HG03175 (cell line): Measurements from ENCODE around the gene PTGDS.

ENCODE experiments used
- ATAC-seq: cut with Tn5 transposase; IDR thresholded peaks from one replicate; pipeline ENCODE4 v1.9.1; 2021; ENCODE audit warnings: mild to moderate bottlenecking, moderate library complexity; ENCODE audit not compliant: unreplicated experiment

Gene PTGDS

DNA sequence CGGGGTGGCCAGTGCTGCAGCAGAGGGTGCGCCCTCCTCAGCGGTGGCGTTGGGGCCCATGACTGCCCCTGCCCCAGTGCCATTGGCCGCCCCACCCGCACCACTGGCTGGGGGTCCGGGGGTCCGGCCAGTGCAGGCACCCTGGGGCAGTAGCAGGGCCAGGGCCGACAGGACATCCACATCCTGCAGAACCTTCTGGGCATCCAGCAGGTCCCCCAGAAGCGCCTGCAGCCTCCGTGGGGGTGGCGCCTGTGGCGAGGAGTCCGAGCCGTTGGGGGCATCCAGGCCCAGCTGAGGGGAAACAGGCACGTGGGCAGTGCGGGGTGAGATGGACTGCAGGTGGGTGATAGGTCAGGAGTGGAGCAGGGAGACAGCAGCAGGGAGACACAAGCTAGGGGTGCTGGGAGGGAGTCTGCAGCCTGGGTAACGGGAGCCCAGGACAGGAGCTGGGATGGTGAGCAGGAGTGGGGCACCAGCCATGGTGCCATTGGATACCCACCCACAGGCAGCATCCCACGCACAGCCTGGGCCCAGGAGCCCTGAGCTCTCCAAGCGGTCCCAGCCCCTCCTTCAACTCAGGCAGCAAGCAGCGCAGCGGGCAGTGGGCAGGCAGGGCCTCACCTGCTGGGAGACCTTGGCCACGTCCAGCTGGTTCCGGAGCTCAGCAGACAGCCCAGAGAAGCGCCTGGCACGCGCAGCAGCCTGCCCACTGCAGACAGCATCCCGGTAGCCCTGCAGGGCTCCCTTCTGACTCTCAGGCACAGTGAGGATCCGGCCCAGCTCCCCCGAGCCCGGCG is 43.7 kb downstream of the PTGDS start:
- ATAC-seq: no peak

DNA sequence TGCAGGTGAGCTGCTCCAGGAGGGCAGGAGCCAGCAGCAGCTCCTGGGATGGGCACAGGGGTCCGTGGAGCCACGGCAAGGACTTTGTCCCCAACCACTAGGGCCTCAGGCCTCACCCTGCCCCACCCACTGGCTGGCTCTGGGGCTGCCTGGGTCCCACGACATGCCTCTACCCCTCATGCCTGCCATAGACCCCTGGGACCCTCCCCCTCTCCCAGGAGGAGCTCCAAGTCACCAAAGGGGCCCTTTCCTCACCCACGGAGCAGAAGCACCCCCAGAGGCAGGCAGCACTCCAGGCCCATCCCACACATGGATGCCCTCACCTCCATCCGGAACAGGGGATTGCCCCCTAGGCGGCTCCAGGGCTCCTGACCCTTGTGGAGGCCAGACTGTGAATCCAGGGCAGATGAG is 44.3 kb downstream of the PTGDS start:
- no peak for ATAC-seq

DNA sequence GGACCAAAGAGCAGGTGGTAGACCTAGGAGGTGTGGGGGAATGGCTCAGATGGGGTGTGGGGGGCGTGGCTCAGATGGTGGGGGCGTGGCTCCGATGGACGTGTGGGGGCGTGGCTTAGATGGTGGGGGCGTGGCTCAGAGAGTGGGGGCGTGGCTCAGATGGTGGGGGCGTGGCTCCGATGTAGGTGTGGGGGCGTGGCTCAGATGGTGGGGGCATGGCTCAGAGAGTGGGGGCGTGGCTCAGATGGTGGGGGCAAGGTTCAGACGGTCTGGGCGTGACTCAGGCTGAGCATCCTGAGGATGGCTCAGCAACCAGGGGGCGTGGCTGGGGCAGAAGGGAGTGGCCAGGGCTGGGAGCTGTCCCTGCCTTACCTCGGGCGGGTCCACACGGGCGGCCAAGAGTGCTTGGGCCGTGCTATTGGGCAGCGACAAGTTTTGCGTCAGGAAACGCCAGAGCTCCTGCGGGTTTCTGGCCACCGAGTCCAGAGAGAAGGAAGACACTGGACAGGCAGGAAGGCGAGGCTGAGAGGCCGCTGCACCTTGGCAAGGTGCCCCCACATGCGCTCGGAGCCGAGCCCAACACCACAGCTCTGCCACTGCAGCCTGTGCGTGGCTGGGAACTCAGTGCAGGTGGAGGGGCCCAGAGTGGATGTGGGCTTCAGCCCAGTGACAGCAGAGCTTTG is 44.8 kb downstream of the PTGDS start:
- ATAC-seq: no peak

DNA sequence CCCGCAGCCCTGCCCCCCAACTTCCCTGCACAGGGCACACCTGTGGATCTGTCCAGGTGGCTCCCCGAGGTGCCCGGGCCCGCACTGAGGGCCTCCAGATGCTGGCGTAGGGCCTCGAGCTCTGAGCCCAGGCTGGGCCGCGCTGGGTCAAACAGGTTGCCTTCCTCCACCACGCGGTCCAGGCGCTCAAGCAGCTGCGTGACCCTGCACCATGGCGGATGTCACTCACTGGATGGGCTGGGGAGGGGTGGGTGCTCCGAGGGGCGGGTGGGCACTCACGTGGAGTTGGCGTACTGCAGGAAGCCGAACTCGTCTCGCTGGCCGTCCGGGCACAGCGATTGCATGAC is 45.3 kb downstream of the PTGDS start:
- no peak for ATAC-seq

DNA sequence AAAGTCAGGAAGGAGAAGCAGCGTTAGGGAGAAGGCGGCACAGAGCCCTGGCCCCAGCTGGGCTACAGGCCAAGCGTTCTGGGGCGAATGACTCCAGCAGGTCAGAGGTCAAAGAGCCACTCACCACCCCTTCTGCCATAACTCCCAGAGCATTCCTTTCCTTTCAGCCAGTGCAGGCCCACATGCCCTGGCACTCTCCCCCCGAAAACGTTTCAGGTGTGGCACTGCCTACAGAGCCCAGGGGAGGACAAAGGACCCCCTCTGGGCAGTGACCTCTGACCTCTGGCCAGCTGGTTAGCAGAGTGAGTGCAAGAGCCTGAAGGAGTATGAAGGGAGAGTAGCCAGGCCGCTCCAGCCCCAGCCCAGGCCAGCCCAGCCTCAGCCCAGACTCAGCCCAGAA is 45.9 kb downstream of the PTGDS start:
- no peak for ATAC-seq

DNA sequence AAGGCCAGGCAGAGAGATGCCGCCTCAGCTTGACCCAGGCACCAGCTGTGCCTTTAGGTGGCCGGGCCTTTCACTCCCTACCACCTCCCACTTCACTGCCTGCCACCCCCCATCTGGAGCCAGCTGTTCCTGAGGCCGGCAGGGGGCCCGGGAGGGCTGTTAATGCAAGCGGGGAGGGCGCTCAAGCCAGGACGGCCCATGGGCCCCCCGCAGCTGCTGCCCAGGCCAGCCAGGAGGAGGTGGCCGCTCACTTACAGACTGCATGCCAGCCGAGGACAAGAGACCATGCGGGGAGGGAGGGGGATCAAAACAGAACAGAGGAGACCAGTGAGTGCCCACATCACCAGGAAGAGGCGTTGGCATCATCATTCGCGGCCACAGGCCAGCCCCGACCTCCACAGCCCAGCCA is 46.3 kb downstream of the PTGDS start:
- ATAC-seq: no peak

DNA sequence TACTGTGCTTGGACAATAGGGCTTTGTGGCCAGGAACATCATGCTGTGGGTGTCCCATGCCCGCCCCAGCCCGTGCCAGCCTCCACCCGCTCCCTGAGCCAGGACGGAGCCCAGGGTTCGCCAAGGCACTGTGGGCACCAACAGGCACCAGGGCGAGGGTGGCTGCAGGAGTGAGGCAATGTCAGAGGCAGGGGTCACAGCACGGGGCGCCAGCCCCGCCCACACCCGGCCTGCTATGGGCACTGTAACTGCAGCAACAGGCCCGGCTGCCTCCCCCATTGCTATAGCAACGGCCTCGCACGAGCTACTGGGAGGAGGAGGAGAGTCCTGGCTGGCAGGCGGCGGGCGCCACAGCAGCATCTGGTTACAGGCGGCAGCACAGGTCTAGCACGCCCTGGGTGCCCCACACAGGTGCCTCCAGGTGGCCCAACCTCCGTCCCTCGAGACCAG is 48.2 kb downstream of the PTGDS start:
- no peak for ATAC-seq

DNA sequence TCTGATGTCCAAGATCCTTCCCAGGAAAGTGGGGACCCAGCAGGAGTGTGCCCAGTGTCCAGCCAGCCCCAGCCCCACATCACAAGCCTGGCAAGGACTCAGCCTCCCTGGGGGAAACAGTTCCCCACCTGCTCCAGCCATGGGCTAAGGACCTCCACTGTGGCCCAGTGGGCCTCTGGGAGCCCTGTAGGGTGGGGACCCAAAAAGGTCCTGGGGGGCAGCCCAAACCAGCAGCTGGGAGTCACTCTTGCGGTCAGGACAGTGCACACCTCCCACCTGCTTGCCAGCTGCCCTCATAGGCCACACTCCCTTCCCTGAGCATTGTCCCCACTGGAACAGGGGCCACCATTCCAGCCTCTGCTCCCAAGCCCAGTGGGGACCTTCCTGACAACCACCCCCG is 49.1 kb downstream of the PTGDS start:
- no peak for ATAC-seq

DNA sequence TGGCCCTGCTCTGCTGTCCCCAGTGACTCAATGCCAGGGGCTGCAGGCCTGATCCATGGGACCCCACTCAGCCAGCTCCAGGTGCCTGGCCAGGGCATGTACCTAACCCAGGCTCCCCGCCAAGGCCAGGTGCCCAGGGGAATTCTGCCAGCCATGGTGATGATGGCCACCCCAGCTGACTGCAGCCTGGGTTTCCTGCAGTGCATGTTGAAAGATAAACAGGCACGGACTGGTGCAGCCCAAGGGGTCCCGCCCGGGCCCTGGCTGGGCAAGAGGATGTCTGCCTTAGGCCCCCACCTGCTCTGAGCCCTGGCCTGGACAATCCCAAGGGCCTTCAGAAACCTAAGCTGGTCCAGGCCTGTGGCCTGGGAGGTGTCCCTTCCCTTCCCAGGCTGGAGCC is 49.5 kb downstream of the PTGDS start:
- no peak for ATAC-seq

DNA sequence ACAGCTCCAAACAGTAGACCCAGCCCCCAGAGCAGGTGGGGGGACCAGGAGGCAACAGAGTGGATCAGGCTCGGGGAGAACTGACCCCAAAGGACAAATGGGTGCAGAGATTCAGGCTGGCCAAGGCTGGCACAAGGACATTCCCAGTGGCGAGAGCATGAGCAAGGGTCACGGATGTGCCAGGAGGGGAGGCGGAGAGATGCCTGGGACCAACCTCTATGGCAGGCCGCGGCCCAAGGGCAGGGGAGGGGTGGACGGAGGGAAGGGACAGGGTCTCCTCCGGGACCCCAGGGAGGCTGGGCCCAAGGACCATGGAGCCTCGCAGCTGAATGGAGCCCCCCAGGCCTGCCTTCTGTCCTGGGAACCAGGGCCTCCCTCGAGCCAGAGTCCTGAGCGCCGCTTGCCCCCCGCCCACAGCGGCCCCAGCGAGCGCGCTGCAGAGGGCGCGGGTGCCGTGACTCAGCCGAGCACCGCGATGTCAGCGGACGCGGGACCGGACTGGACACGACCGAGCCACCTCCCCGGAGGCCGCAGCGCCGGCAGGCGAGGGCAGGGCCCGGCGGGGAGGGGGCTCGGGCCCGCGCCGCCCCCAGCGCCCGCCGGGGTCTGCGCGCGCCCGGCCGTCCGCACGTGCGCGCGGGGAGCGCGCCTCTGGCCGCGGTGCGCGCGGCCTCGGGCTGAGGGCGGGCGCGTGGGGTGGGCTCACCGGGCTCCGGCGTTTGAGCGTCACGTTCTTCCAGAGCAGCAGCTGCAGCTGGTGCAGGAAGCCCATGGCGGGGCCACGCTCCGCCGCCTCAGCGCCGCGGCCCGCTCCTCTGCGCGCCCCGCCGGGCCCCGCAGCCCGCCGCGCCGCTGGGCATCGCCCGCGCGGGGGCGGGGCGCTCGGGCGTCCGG is 50.3 kb downstream of the PTGDS start, which contains the start of gene ABCA2:
Gene ABCA2 (minus strand): TSS at position 869 of the 894 bp plus-strand sequence. CDS start 97 bp downstream, at position 772.
- ATAC-seq: no peak

DNA sequence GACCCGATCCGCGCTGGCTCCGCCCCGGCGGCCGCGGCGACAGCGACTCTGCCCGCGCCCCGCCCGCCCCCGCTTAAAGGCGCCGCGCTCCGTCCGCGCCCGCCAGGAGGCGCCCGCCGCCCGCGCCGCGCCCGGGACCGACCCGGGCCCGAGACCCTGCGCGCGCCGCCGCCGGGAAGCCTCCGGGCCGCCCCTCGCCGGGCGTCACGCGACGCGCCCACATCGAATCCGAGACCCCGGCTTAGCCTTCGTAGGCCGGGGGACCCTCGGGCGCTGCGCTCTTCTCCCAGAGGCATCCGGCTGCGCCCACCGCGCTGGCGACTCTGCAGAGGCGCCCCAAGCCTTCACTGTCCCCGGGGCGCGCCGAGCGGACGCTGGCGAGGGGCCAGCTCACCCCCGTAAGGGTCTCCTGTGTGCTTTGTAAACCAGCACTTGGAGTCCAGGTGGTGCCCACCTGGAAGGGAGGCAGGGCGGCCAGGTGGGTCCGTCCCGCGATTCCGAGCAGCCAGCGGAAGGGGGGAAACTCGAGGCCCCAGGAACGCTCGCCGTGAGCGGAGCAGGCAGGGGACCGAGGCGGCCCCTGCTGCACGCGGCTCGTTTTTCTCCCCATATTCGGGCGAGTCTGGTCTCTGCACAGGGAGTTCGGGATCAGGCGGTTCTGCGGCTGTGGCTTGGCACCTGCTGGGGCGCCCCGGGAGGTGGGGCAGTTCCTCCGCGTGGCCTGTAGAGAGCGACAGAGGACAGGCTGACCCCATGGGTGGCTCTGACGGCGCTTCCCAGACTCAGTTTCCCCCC is 51.2 kb downstream of the PTGDS start:
- ATAC-seq: peak; percentile 40

DNA sequence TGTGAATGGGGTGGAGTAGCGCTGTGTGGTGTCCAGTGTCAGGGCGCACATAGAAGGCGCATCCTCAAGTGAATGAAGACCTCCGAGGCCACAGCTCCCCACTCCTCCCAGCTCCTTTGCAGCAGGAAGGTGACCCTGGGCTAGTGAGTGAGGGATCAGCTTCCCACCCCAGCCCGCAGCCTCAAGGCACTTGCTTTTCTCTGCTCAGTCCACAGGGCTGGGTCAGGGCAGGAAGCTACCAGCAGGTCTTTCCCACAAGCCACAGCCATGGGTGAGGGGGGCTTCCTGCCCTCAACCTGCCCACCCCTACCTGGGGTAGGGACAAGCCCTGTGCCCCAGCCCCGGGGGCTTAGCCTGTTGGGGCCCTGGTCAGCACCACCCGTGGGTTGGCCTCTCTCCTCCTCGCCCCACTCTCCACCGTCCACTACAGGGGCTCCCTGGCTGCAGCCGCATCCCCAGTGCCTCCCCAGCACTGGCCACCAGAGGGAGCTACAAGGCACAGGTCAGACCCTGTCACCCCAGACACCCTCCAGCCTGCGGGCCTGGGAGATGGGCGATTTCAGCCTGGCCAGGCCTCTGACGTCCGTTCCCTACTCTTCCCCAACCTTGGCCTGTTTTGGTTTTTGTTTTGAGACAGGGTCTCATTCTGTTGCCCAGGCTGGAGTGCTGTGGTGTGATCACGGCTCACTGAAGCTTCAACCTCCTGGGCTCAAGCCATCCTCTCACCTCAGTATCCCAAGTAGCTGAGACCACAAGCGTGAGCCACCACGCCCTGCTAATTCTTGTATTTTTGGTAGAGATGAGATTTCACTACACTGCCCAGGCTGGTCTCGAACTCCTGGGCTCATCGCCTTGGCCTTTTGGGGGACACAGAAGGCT is 52.0 kb downstream of the PTGDS start:
- ATAC-seq: peak; percentile 27

DNA sequence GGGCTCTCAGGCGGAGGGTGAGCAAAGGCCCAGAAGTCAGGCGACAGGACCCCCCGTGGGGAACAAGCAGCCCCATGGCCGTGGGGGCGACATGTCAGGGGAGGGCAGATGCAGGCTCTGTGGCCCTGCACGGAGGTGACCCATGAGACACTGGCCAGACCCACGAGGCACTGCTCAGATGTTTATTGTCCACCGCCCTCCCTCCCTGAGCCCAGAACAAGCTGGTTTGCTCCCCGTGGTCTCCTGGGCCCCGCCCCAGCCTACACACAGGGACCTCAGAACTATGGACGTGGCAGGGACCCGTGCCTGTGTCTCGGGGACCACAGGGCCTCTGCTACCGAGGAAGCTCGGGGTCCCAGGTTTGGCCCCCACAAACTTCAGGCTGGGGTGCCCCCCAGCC is 52.7 kb downstream of the PTGDS start:
- no peak for ATAC-seq

DNA sequence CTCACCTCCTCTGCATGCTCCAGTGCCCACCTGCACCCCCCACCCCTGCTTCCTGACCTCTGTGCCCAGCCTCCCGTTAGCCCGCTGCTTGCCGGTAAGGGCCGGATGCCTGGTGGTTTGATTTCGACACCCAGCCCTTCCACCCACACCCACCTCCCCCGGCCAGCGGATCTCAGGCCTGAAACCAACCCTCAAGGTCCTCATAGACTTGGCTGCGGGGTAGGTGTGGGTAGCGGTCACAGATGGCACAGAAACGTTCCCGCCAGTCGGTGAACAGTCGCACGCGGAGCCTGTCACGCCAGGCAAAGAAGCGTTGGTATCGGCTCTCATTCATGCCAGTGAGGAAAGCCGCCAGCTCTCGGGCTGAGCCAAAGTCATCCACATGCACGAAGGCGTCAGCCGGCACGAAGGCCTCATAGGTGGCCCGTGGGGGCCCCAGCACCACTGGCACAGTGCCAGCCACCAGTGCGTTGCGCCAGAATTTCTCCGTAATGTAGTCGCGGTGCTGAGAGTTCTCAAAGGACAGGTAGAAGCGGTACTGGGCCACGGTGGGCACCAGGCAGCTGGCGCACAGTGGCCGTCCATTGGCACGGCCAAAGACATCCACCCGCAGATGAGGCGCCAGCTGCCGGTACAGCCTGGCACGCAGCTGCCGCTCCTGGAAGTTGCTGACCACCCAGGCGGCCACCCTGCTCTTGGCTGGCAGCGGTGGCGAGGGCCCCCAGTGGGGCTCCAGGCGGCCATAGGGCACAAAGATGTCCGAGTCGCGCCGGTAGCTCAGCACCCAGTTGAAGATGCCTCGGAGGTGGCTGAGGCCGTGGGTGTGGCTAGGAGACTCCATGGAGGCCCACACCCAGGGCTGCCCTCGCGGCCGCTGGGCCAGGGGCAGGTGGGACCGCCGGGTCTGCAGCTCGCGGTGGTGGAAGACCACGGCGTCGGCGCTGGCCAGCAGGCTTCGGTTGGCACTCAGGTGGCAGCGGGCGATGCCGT is 53.5 kb downstream of the PTGDS start:
- ATAC-seq: peak; percentile 19
